ENCODE data around the gene DLG5. TPM values are rescaled to one million over a fixed set of nuclear protein-coding genes. Genes with fewer than 3 reads are reported as not detected.

The DLG5 gene
- total RNA-seq, 1 donor from 2014 or later: 58.4 TPM

DNA sequence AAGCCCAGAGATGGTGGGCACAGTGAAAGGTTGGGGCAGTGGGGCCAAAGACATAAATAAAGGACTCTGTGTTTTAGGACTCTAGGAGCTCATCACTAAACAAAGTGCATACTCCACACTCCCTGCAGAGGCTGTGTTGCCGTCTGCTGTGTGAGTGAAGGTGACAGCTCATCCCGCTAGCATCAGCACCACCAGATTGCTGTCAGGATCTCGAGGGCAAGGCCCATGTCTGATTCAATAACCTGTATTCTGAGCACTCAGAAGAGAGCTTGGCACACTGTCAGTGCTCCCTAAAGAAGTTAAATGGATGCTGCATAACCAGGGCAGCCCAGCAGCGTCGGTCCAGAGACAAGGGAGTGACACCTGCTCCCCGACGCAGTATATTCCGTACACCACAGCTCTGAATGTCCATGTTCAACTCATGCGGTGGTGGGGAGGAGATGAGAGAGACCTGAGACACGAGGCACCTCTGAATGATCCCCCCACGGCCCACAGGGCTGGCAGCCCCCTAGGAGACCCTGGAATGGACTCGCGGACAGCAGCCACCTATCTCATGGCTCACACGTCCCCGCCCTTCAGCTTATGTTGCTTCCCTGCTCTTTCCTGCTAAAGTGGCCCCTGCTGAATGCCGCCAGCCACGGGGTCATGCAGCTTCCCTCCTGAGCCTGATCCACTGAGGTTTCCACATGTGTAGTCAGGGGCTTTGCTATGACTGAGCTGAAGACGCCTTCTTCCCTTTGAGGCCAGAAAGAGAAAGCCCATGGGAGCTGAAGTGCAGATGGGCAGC is 156.3 kb downstream of the DLG5 start:
- Histone ChIP-seq H2AFZ (ENCODE audit: low read depth, low read length) (no peak overlapping the region), H3K9ac (ENCODE audit: low read length) (no peak overlapping the region), H3K9me3 (ENCODE audit: insufficient read depth, low read depth, low read length) (no peaks in the 10 kb centered on the region), H3K4me1 (ENCODE audit: insufficient read depth, low read length) (no peaks in the 10 kb centered on the region), H3K79me2 (ENCODE audit: insufficient read depth, low read length) (no peaks in the 10 kb centered on the region), H3K4me2 (ENCODE audit: low read length) (no peak overlapping the region), H3K36me3 (ENCODE audit: insufficient read depth, low read length) (no peaks in the 10 kb centered on the region), H4K20me1 (ENCODE audit: insufficient read depth, low read length) (no peaks in the 10 kb centered on the region), H3K27me3 (ENCODE audit: insufficient read depth, low read length) (no peaks in the 10 kb centered on the region), H3K27ac (ENCODE audit: low read depth, low read length) (no peak overlapping the region), H3K4me3 (ENCODE audit: insufficient read depth, low read depth, low read length) (no peak overlapping the region)
- TF ChIP-seq, protein P1, sequence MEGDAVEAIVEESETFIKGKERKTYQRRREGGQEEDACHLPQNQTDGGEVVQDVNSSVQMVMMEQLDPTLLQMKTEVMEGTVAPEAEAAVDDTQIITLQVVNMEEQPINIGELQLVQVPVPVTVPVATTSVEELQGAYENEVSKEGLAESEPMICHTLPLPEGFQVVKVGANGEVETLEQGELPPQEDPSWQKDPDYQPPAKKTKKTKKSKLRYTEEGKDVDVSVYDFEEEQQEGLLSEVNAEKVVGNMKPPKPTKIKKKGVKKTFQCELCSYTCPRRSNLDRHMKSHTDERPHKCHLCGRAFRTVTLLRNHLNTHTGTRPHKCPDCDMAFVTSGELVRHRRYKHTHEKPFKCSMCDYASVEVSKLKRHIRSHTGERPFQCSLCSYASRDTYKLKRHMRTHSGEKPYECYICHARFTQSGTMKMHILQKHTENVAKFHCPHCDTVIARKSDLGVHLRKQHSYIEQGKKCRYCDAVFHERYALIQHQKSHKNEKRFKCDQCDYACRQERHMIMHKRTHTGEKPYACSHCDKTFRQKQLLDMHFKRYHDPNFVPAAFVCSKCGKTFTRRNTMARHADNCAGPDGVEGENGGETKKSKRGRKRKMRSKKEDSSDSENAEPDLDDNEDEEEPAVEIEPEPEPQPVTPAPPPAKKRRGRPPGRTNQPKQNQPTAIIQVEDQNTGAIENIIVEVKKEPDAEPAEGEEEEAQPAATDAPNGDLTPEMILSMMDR (IDR thresholded peaks at IDR 0.05; ENCODE audit: insufficient read depth, low read depth, low read length): no peak
- TF ChIP-seq EZH2 (IDR thresholded peaks at IDR 0.05; ENCODE audit: insufficient read depth, low read length): no peak
- Mint-ChIP-seq H3K36me3 (ENCODE audit: low read depth, unreplicated experiment) (peaks cover 8% of the 10 kb centered on the region), H3K9me3 (ENCODE audit: unreplicated experiment) (no peaks in the 10 kb centered on the region), H3K27ac (ENCODE audit: unreplicated experiment) (no peak overlapping the region), H3K4me1 (ENCODE audit: low read depth, unreplicated experiment) (peaks cover 12% of the 10 kb centered on the region), H3K27me3 (ENCODE audit: low read depth, unreplicated experiment) (no peaks in the 10 kb centered on the region), H3K4me3 (ENCODE audit: unreplicated experiment) (no peak overlapping the region)
- FAIRE-seq: no peak
- no peak for DNase-seq (ENCODE audit: low read depth)

DNA sequence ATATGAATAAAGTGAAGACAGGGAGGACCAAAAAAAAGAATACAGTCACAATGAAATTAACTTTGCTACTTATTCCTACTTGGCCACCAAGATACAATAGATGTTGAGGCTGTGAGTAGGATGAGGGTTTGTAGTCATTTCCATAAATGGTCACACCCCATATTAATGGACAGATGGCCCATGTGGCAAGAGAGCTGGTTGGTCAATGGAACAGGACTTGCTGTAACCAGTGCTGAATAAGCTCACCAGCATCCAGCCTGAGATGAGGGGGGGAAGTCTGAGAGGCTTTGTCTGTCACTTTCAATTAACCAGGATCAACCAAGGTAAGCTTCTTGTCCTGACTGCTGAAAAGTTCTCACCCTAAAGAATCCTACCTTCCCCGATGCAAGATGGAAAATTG is 158.5 kb downstream of the DLG5 start:
- no peaks in the 10 kb centered on the region for H3K4me1 ChIP-seq (ENCODE audit: insufficient read depth, low read length)
- no peaks in the 10 kb centered on the region for H3K9me3 ChIP-seq (ENCODE audit: insufficient read depth, low read depth, low read length)
- no peak overlapping the region for H3K9ac ChIP-seq (ENCODE audit: low read length)
- H3K4me3 Mint-ChIP-seq (ENCODE audit: unreplicated experiment): no peak overlapping the region
- FAIRE-seq (no peak), DNase-seq (ENCODE audit: low read depth) (no peak)
- no peak overlapping the region for H3K27ac ChIP-seq (ENCODE audit: low read depth, low read length)
- no peak overlapping the region for H3K27ac Mint-ChIP-seq (ENCODE audit: unreplicated experiment)
- no peak overlapping the region for H2AFZ ChIP-seq (ENCODE audit: low read depth, low read length)
- H3K79me2 ChIP-seq (ENCODE audit: insufficient read depth, low read length): no peaks in the 10 kb centered on the region
- H3K36me3 Mint-ChIP-seq (ENCODE audit: low read depth, unreplicated experiment): peaks cover 2% of the 10 kb centered on the region
- H3K36me3 ChIP-seq (ENCODE audit: insufficient read depth, low read length): no peaks in the 10 kb centered on the region
- no peaks in the 10 kb centered on the region for H4K20me1 ChIP-seq (ENCODE audit: insufficient read depth, low read length)
- no peaks in the 10 kb centered on the region for H3K9me3 Mint-ChIP-seq (ENCODE audit: unreplicated experiment)
- H3K27me3 Mint-ChIP-seq (ENCODE audit: low read depth, unreplicated experiment): no peaks in the 10 kb centered on the region
- no peak overlapping the region for H3K4me3 ChIP-seq (ENCODE audit: insufficient read depth, low read depth, low read length)
- H3K4me2 ChIP-seq (ENCODE audit: low read length): no peak overlapping the region
- peaks cover 18% of the 10 kb centered on the region for H3K4me1 Mint-ChIP-seq (ENCODE audit: low read depth, unreplicated experiment)
- TF ChIP-seq, protein P1 (IDR thresholded peaks at IDR 0.05; ENCODE audit: insufficient read depth, low read depth, low read length): no peak
- TF ChIP-seq EZH2 (IDR thresholded peaks at IDR 0.05; ENCODE audit: insufficient read depth, low read length): no peak
- H3K27me3 ChIP-seq (ENCODE audit: insufficient read depth, low read length): no peaks in the 10 kb centered on the region

Measured in astrocyte (in vitro differentiated cells and primary cell).